ENCODE data around the gene HUS1B.

HUS1B gene

GRCh38 chr6:621931-622330 lies 35.0 kb downstream of the HUS1B start:
- no peak for DNase-seq (ENCODE audit: low spot score)

- DNase-seq (ENCODE audit: low spot score) = no peak
Observed at GRCh38 chr6:620950-621349, 36.0 kb downstream of the HUS1B start.

GRCh38 chr6:620166-620565 lies 36.7 kb downstream of the HUS1B start:
- no peak for DNase-seq (ENCODE audit: low spot score)

GRCh38 chr6:617456-618100 lies 39.3 kb downstream of the HUS1B start:
- DNase-seq (ENCODE audit: low spot score) = no peak

GRCh38 chr6:613981-614380 lies 42.9 kb downstream of the HUS1B start:
- DNase-seq (ENCODE audit: low spot score) = no peak

- no peak for DNase-seq (ENCODE audit: low spot score)
Observed at GRCh38 chr6:611928-612327, 45.0 kb downstream of the HUS1B start.

GRCh38 chr6:610882-611281 lies 46.0 kb downstream of the HUS1B start:
- DNase-seq (ENCODE audit: low spot score) = no peak

- no peak for DNase-seq (ENCODE audit: low spot score)
Observed at GRCh38 chr6:609905-610304, 47.0 kb downstream of the HUS1B start.

GRCh38 chr6:606829-607379 lies 50.0 kb downstream of the HUS1B start:
- no peak for DNase-seq (ENCODE audit: low spot score)

Measured in activated CD4-positive, alpha-beta T cell treated with anti-CD3 and anti-CD28 coated beads, Interleukin-2, Interleukin-4, amounts not matched to agents 100 ng/mL and 50 ng/mL, durations not matched to agents 16 hours and 8 hours (primary cell).